HL-60 (cell line): Measurements from ENCODE around the gene LDLRAD3.

Experiments used
- DNase-seq, 2 experiments: peaks; one replicate each; pipeline ENCODE4 v3.0.0-alpha.2; 2010 to 2020; ENCODE audit warnings: low read depth in 1 of 2, low spot score in 1 of 2
- H3K27ac ChIP-seq: fragments of 250-450 bp; sonication (Bioruptor Pico); replicated peaks from 2 replicates; pipeline ENCODE4 v1.5.1; 2020; ENCODE audit warnings: mild to moderate bottlenecking, moderate library complexity
- H3K27me3 ChIP-seq: fragments of 250-450 bp; sonication (Bioruptor Pico); 2 replicates; pipeline ENCODE4 v1.5.1; 2021; ENCODE audit warnings: mild to moderate bottlenecking, moderate library complexity; ENCODE audit not compliant: insufficient read depth, poor library complexity, severe bottlenecking
- H3K4me3 ChIP-seq: replicated peaks from 2 replicates; pipeline ENCODE4 v1.5.1; 2011; ENCODE audit warnings: mild to moderate bottlenecking, control low read depth, low read length; ENCODE audit not compliant: insufficient read depth
- GABPA ChIP-seq: IDR thresholded peaks from 2 replicates; pipeline ENCODE4 v1.6.1; 2012; ENCODE audit warnings: low read depth
- POLR2AphosphoS5 ChIP-seq: IDR thresholded peaks from 2 replicates; pipeline ENCODE4 v1.6.1; 2012; ENCODE audit warnings: low read depth
- REST ChIP-seq: IDR thresholded peaks from 2 replicates; pipeline ENCODE4 v1.6.1; 2012; ENCODE audit warnings: low read depth; ENCODE audit not compliant: insufficient replicate concordance
- SPI1 ChIP-seq: IDR thresholded peaks from 2 replicates; pipeline ENCODE4 v1.6.1; 2012; ENCODE audit warnings: low read depth, mild to moderate bottlenecking, borderline replicate concordance
- TF ChIP-seq, protein P1 (sequence below): IDR thresholded peaks from one replicate; pipeline ENCODE4 v1.5.1; 2011; ENCODE audit warnings: low read length, control low read depth, inconsistent platforms; ENCODE audit not compliant: insufficient read depth

Gene LDLRAD3

DNA sequence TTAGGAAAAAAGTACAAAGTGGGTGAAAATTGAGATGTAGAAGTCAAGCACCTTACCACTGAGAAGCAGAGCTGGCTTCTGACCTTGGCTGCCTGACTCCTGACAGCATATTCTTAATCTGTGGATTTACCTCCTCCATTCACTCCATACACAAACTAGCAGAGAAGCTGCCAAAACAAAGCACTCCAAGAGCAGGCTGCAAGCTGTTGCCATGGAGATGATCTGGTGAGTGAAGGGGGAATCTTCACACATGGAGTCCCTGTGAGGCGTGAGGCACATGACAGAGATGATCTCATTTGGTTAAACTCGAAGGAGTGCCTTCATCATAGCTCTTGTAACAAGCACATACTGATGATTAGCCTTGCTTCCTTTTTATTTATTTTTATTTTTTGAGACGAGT, 329.2 kb downstream of the LDLRAD3 start:
- Histone ChIP-seq H3K4me3 (no peak overlapping the region), H3K27me3 (no peaks in the 10 kb centered on the region), H3K27ac (no peak overlapping the region)
- TF ChIP-seq, protein P1, sequence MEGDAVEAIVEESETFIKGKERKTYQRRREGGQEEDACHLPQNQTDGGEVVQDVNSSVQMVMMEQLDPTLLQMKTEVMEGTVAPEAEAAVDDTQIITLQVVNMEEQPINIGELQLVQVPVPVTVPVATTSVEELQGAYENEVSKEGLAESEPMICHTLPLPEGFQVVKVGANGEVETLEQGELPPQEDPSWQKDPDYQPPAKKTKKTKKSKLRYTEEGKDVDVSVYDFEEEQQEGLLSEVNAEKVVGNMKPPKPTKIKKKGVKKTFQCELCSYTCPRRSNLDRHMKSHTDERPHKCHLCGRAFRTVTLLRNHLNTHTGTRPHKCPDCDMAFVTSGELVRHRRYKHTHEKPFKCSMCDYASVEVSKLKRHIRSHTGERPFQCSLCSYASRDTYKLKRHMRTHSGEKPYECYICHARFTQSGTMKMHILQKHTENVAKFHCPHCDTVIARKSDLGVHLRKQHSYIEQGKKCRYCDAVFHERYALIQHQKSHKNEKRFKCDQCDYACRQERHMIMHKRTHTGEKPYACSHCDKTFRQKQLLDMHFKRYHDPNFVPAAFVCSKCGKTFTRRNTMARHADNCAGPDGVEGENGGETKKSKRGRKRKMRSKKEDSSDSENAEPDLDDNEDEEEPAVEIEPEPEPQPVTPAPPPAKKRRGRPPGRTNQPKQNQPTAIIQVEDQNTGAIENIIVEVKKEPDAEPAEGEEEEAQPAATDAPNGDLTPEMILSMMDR, result no peak
- TF ChIP-seq GABPA (no peak), REST (no peak), SPI1 (no peak), POLR2AphosphoS5 (no peak)
- no peak for DNase-seq

GRCh38 chr11:36274414-36274813, 330.6 kb downstream of the LDLRAD3 start:
- Histone ChIP-seq H3K4me3 (no peak overlapping the region), H3K27ac (no peak overlapping the region), H3K27me3 (no peaks in the 10 kb centered on the region)
- no peak for DNase-seq
- TF ChIP-seq, protein P1, result no peak
- TF ChIP-seq SPI1 (no peak), POLR2AphosphoS5 (no peak), GABPA (no peak), REST (no peak)

DNA sequence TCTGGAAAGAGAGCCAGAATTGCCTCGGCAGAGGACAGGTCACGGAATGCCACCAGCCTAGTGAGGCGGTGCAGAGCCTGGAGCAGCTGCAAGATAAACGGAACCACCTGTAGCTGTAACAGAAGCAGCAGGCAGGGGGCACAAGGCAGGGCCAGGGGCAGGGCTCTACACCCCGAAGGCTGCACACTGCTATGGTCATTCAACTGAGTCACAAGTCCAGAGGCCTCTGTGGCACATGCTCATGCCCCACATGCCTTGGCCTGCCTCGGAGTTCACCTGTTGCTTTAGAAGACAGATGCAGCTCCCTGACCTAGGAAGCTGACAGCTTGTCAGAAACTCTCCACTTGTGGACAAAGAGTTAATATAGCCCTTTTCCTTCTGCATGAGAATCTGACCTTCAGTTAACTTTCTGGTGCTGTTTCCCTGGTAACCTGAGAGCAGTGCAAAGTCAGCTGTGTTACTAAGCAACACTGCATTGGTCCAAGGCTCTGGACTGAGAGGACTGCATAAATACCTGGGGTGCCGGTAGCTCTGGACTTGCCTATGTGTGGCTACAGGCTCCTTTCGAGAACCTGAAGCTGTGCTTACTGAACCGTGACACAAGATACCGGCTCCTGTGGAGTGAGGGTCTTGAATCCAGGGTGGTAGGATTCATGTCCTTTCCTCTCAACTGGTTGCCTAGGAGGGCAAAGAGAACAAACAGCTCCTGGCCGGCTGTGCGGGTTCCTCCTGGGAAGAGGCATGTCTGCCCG, 334.8 kb downstream of the LDLRAD3 start:
- Histone ChIP-seq H3K27me3 (no peaks in the 10 kb centered on the region), H3K4me3 (no peak overlapping the region), H3K27ac (no peak overlapping the region)
- no peak for TF ChIP-seq SPI1
- no peak for DNase-seq

DNA sequence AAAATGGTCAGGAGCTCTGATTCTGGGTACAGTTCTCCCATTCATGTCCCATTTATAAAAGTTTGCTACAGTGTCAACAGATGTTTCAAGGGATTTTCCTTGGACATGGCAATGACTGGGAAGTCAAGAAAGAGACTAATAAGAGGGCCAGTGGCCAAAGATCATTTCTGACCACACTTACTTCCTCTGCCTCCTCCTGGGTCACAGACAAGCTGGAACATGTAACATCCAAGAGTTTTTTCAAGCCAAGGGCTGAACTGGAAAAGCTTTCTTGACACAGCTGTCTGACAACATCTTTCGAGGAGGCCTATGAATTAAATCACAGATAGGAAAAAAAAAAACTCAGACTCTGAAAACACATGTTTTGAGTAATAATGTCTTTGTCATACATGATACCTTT, 336.7 kb downstream of the LDLRAD3 start:
- no peak overlapping the region for H3K4me3 ChIP-seq
- H3K27me3 ChIP-seq, result no peaks in the 10 kb centered on the region
- TF ChIP-seq REST (no peak), GABPA (no peak), POLR2AphosphoS5 (no peak), SPI1 (no peak)
- TF ChIP-seq, protein P1, result no peak
- H3K27ac ChIP-seq, result no peak overlapping the region
- no peak for DNase-seq
